OCI-LY3 (cell line): ENCODE data around the gene PCNX2.

Source experiments
- CTCF ChIP-seq: fragments of 200-600, 300-600 bp; sonication (generic); IDR thresholded peaks from 2 replicates; pipeline ENCODE4 v1.5.1; 2014; ENCODE audit warnings: antibody characterized with exemption, low read length, low read depth
- EZH2phosphoT487 ChIP-seq: fragments of 200-600 bp; shearing (Covaris generic); IDR thresholded peaks from 2 replicates; pipeline ENCODE4 v1.6.1; 2018; ENCODE audit warnings: antibody characterized with exemption, mixed run types, low read depth

DNA sequence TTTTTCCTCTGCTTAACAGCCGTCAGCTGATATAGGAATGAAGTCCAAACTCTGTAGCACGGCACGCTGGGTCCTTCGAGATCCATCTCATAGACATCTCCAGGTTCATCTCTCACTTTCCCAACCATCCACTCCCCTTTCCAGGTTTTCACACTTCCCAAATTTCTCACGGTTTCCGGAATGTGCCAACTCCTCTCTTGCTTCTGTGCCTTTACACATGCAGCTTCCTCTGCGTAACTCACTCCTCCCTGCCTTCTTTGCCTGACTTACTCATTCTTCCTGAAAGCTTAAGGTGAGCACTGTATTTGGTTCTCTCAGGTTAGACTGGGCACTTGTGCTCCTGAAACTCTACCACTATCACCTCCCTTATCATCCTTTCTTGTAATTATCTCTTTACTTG is 168.4 kb downstream of the PCNX2 start:
- TF ChIP-seq CTCF (no peak), EZH2phosphoT487 (no peak)
